Fibroblast of lung (primary cell): ENCODE measurements around the gene CETN2. TPM values are rescaled to one million over a fixed set of nuclear protein-coding genes. Genes with fewer than 3 reads are reported as not detected.

Experiments
- DNase-seq, 2 donors: peaks; one replicate each; pipeline versions ENCODE4 v3.0.0 to v3.0.0-alpha.2; 2010; ENCODE audit warnings: low read depth in 2 of 2
- H2AFZ ChIP-seq: 2 replicates; pipeline ENCODE4 v1.5.1; 2012; ENCODE audit warnings: low read length, control low read depth, inconsistent platforms
- H3K27ac ChIP-seq: 2 replicates; pipeline ENCODE4 v1.5.1; 2011; ENCODE audit warnings: low read length, control low read depth; ENCODE audit not compliant: insufficient read depth
- H3K27me3 ChIP-seq: 2 replicates; pipeline ENCODE4 v1.5.1; 2011; ENCODE audit warnings: mild to moderate bottlenecking, low read length; ENCODE audit not compliant: control insufficient read depth, insufficient read depth
- H3K36me3 ChIP-seq: 2 replicates; pipeline ENCODE4 v1.5.1; 2011; ENCODE audit warnings: low read length; ENCODE audit not compliant: control insufficient read depth, insufficient read depth
- H3K4me1 ChIP-seq: 2 replicates; pipeline ENCODE4 v1.5.1; 2011; ENCODE audit warnings: low read length; ENCODE audit not compliant: control insufficient read depth, insufficient read depth; ENCODE audit errors: extremely low read depth
- H3K4me2 ChIP-seq: 2 replicates; pipeline ENCODE4 v1.5.1; 2011; ENCODE audit warnings: low read length, control low read depth; ENCODE audit not compliant: insufficient read depth; ENCODE audit errors: extremely low read depth
- H3K4me3 ChIP-seq, 4 experiments: fragments of 200-600 bp in 1 of 4; sonication (generic) in 1 of 4; replicated peaks in 1 of 4; 2 replicates each; pipeline ENCODE4 v1.5.1; 2011 to 2016; ENCODE audit warnings: low read length in 4 of 4, low read depth in 3 of 4, mild to moderate bottlenecking in 3 of 4, control low read depth in 2 of 4, inconsistent platforms in 1 of 4, mixed read lengths in 1 of 4; ENCODE audit not compliant: insufficient read depth in 1 of 4; ENCODE audit errors: control extremely low read depth in 1 of 4
- H3K79me2 ChIP-seq: 2 replicates; pipeline ENCODE4 v1.5.1; 2012; ENCODE audit warnings: mild to moderate bottlenecking, low read length, inconsistent platforms; ENCODE audit not compliant: control insufficient read depth, insufficient read depth
- H3K9ac ChIP-seq: 2 replicates; pipeline ENCODE4 v1.5.1; 2011; ENCODE audit warnings: mild to moderate bottlenecking, low read length, control low read depth; ENCODE audit not compliant: insufficient read depth
- H3K9me3 ChIP-seq: 2 replicates; pipeline ENCODE4 v1.5.1; 2012; ENCODE audit warnings: low read depth, low read length; ENCODE audit not compliant: control insufficient read depth, insufficient read depth
- H4K20me1 ChIP-seq: 2 replicates; pipeline ENCODE4 v1.5.1; 2011; ENCODE audit warnings: low read length; ENCODE audit not compliant: control insufficient read depth, insufficient read depth; ENCODE audit errors: extremely low read depth
- EZH2 ChIP-seq: IDR thresholded peaks from 2 replicates; pipeline ENCODE4 v1.5.1; 2012; ENCODE audit warnings: low read length, control low read depth, mild to moderate bottlenecking; ENCODE audit errors: missing control alignments
- polyA plus RNA-seq, 2 donors: library from polyadenylated mRNA; depleted of rRNA in 1 of 2; stranded (reverse) in 1 of 2; unstranded in 1 of 2; fragments of >200 nt; gene quantifications; 2 replicates each; pipeline ENCODE4 v1.2.1, GENCODE V29; 2011 to 2012; ENCODE audit warnings: missing spikeins in 1 of 2
- total RNA-seq: library from RNA; depleted of rRNA; stranded (reverse); fragments of >200 nt; gene quantifications from 2 replicates; pipeline ENCODE4 v1.2.1, GENCODE V29; 2014
- TF ChIP-seq, protein P1 (sequence below), 2 donors: IDR thresholded peaks in 1 of 2; conservative IDR thresholded peaks in 1 of 2; 1 replicate in 1 of 2; 2 replicates in 1 of 2; pipeline ENCODE4 v1.5.1; 2011 to 2012; ENCODE audit warnings: low read length in 2 of 2, control low read depth in 1 of 2, inconsistent platforms in 1 of 2, low read depth in 1 of 2, mild to moderate bottlenecking in 1 of 2

Gene CETN2
- total and polyA plus RNA-seq, 2 donors (not counting 1 experiment from before 2014, with no cell fraction given): 40.8 to 79.7 TPM

- no peak for DNase-seq
- H3K9ac ChIP-seq: no peak overlapping the region
- no peaks in the 10 kb centered on the region for H4K20me1 ChIP-seq
- no peak overlapping the region for H3K4me3 ChIP-seq
- no peak overlapping the region for H3K4me2 ChIP-seq
- no peaks in the 10 kb centered on the region for H3K27me3 ChIP-seq
- no peak overlapping the region for H3K27ac ChIP-seq
- H3K36me3 ChIP-seq: no peaks in the 10 kb centered on the region
- no peaks in the 10 kb centered on the region for H3K9me3 ChIP-seq
- TF ChIP-seq EZH2: no peak
- TF ChIP-seq, protein P1, sequence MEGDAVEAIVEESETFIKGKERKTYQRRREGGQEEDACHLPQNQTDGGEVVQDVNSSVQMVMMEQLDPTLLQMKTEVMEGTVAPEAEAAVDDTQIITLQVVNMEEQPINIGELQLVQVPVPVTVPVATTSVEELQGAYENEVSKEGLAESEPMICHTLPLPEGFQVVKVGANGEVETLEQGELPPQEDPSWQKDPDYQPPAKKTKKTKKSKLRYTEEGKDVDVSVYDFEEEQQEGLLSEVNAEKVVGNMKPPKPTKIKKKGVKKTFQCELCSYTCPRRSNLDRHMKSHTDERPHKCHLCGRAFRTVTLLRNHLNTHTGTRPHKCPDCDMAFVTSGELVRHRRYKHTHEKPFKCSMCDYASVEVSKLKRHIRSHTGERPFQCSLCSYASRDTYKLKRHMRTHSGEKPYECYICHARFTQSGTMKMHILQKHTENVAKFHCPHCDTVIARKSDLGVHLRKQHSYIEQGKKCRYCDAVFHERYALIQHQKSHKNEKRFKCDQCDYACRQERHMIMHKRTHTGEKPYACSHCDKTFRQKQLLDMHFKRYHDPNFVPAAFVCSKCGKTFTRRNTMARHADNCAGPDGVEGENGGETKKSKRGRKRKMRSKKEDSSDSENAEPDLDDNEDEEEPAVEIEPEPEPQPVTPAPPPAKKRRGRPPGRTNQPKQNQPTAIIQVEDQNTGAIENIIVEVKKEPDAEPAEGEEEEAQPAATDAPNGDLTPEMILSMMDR (conservative IDR thresholded peaks at IDR 0.05 in 1 of 2, IDR thresholded peaks at IDR 0.05 in 1 of 2; ENCODE audit: low read depth in 1 of 2, low read length in 2 of 2): no peak
- H3K79me2 ChIP-seq: no peaks in the 10 kb centered on the region
- no peaks in the 10 kb centered on the region for H3K4me1 ChIP-seq
- H2AFZ ChIP-seq: no peak overlapping the region
These were observed 17.4 kb downstream of the CETN2 start for GRCh38 chrX:152813206-152813605.

DNA sequence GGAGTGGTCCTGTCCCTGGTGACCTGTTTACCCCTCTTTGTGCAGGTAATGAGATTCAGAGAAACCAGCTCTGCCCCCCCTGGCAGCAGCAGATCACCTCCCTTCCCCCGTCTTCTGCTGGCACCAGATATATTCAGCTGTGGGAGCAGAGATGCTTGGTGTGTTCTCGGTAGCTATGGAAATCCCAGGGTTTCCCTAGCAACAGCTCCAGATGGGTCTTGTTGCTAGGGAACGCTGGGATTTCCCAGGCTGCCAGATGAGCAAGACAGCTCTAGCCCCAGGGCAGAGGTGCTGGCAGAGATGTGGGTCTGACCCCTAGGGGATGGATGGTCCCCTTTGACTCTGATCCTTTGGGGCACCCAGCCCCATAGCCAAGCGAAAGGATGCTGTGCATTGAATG is 20.2 kb downstream of the CETN2 start:
- Histone ChIP-seq H3K79me2 (no peaks in the 10 kb centered on the region), H3K9ac (no peak overlapping the region), H3K27ac (no peak overlapping the region), H3K36me3 (no peaks in the 10 kb centered on the region), H3K4me1 (no peaks in the 10 kb centered on the region), H2AFZ (no peak overlapping the region), H4K20me1 (no peaks in the 10 kb centered on the region), H3K9me3 (no peaks in the 10 kb centered on the region), H3K4me3 (no peak overlapping the region), H3K4me2 (no peak overlapping the region), H3K27me3 (no peaks in the 10 kb centered on the region)
- TF ChIP-seq EZH2: no peak
- TF ChIP-seq, protein P1 (conservative IDR thresholded peaks at IDR 0.05 in 1 of 2, IDR thresholded peaks at IDR 0.05 in 1 of 2; ENCODE audit: low read depth in 1 of 2, low read length in 2 of 2): no peak
- DNase-seq: no peak

DNA sequence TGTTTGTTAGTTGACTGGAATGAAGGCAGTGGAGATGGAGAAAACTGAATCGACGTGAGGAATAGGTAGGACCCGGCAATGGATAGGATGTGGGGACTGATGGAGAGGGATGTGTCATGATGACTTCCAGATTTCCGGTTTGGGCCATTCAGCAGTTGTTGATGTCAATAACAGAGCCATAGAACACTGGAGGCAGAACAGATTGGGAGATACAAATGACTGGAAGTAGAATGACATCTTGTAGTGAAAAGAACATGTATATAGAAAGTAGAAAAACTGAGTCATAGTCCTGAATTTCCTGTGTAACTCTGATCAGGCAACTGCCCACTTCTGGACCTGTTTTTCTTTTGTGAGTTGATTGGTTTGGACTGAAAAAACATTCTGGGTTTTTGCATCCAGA is 24.5 kb downstream of the CETN2 start:
- DNase-seq: no peak
- Histone ChIP-seq H3K9ac (no peak overlapping the region), H3K4me2 (no peak overlapping the region), H3K79me2 (no peaks in the 10 kb centered on the region), H3K9me3 (no peaks in the 10 kb centered on the region), H3K36me3 (no peaks in the 10 kb centered on the region), H4K20me1 (no peaks in the 10 kb centered on the region), H3K27ac (no peak overlapping the region), H2AFZ (no peak overlapping the region), H3K4me1 (no peaks in the 10 kb centered on the region), H3K27me3 (no peaks in the 10 kb centered on the region), H3K4me3 (no peak overlapping the region)
- no peak for TF ChIP-seq EZH2
- TF ChIP-seq, protein P1 (conservative IDR thresholded peaks at IDR 0.05 in 1 of 2, IDR thresholded peaks at IDR 0.05 in 1 of 2; ENCODE audit: low read depth in 1 of 2, low read length in 2 of 2): no peak
